Keratinocyte (primary cell): Measurements from ENCODE around the gene SMAD3. TPM values are rescaled to one million over a fixed set of nuclear protein-coding genes. Genes with fewer than 3 reads are reported as not detected.

Experiments used
- DNase-seq: peaks from one replicate; pipeline ENCODE4 v3.0.0-alpha.2; 2011; ENCODE audit warnings: low read depth, missing footprints, low spot score
- FAIRE-seq: peaks from 2 replicates; lab custom pipeline; 2011; peaks lifted over from hg19 to GRCh38; lab: Jason Lieb, UNC
- H2AFZ ChIP-seq: 2 replicates; pipeline ENCODE4 v1.6.0; 2012; ENCODE audit warnings: low read length, control low read depth, inconsistent platforms; ENCODE audit not compliant: control insufficient read depth
- H3K27ac ChIP-seq: 2 replicates; pipeline ENCODE4 v1.5.1; 2011; ENCODE audit warnings: low read length; ENCODE audit not compliant: control insufficient read depth, insufficient read depth
- H3K27me3 ChIP-seq: 3 replicates; pipeline ENCODE4 v1.6.0; 2011; ENCODE audit warnings: low read length; ENCODE audit not compliant: control insufficient read depth, insufficient read depth; ENCODE audit errors: extremely low read depth
- H3K36me3 ChIP-seq, 2 experiments: 2 replicates in 1 of 2; 3 replicates in 1 of 2; pipeline ENCODE4 v1.5.1; 2011; ENCODE audit warnings: low read length in 2 of 2, mild to moderate bottlenecking in 1 of 2; ENCODE audit not compliant: control insufficient read depth in 2 of 2, insufficient read depth in 2 of 2; ENCODE audit errors: extremely low read depth in 1 of 2
- H3K4me1 ChIP-seq: 3 replicates; pipeline ENCODE4 v1.5.1; 2011; ENCODE audit warnings: low read length; ENCODE audit not compliant: control insufficient read depth, insufficient read depth; ENCODE audit errors: extremely low read depth
- H3K4me2 ChIP-seq: 3 replicates; pipeline ENCODE4 v1.6.0; 2011; ENCODE audit warnings: low read depth, low read length; ENCODE audit not compliant: control insufficient read depth, insufficient read depth; ENCODE audit errors: extremely low read depth
- H3K4me3 ChIP-seq, 3 experiments: fragments of 200-600 bp in 1 of 3; sonication (generic) in 1 of 3; 2 replicates in 2 of 3; 3 replicates in 1 of 3; pipeline ENCODE4 v1.5.1; 2011 to 2016; ENCODE audit warnings: low read length in 3 of 3, mild to moderate bottlenecking in 3 of 3, control low read depth in 2 of 3, inconsistent platforms in 1 of 3, low read depth in 1 of 3, mixed read lengths in 1 of 3, mixed run types in 1 of 3, moderate library complexity in 1 of 3; ENCODE audit not compliant: control insufficient read depth in 2 of 3, insufficient read depth in 2 of 3; ENCODE audit errors: extremely low read depth in 1 of 3
- H3K79me2 ChIP-seq: 2 replicates; pipeline ENCODE4 v1.6.0; 2012; ENCODE audit warnings: low read length; ENCODE audit not compliant: control insufficient read depth, insufficient read depth
- H3K9ac ChIP-seq: 3 replicates; pipeline ENCODE4 v1.6.0; 2011; ENCODE audit warnings: low read length; ENCODE audit not compliant: control insufficient read depth, insufficient read depth; ENCODE audit errors: extremely low read depth
- H3K9me1 ChIP-seq: 3 replicates; pipeline ENCODE4 v1.6.0; 2011; ENCODE audit warnings: low read length; ENCODE audit not compliant: control insufficient read depth, insufficient read depth; ENCODE audit errors: extremely low read depth
- H3K9me3 ChIP-seq: 2 replicates; pipeline ENCODE4 v1.5.1; 2012; ENCODE audit warnings: low read depth, low read length; ENCODE audit not compliant: control insufficient read depth
- H4K20me1 ChIP-seq: 3 replicates; pipeline ENCODE4 v1.6.0; 2011; ENCODE audit warnings: low read length; ENCODE audit not compliant: control insufficient read depth, insufficient read depth; ENCODE audit errors: extremely low read depth
- CTCF ChIP-seq, 3 experiments: IDR thresholded peaks in 1 of 3; conservative IDR thresholded peaks in 1 of 3; optimal IDR thresholded peaks in 1 of 3; 2 replicates in 2 of 3; 3 replicates in 1 of 3; pipeline versions ENCODE3 to v1.5.1; 2011; ENCODE audit warnings: low read length in 3 of 3, mild to moderate bottlenecking in 3 of 3, moderate library complexity in 2 of 3, control low read depth in 1 of 3, inconsistent platforms in 1 of 3; ENCODE audit not compliant: insufficient read depth in 2 of 3; ENCODE audit errors: extremely low read depth in 1 of 3
- EZH2 ChIP-seq: IDR thresholded peaks from one replicate; pipeline ENCODE4 v1.6.1; 2012; ENCODE audit warnings: inconsistent platforms, mild to moderate bottlenecking, low read length, moderate library complexity
- dilution Hi-C: fragments of 300-500 bp; cut with MboI; formaldehyde crosslinking; loops from one replicate; pipeline ENCODE4 v1.7.0; 2020; ENCODE audit warnings: low sequenced_read_pairs; ENCODE audit not compliant: extremely low pct_ligation_motif_present
- polyA plus RNA-seq, 5 experiments: library from polyadenylated mRNA; depleted of rRNA in 3 of 5; stranded (reverse) in 3 of 5; stranded (forward) in 1 of 5; unstranded in 1 of 5; fragments of >200 nt; gene quantifications; 1 replicate in 1 of 5; 2 replicates in 3 of 5; 3 replicates in 1 of 5; pipeline versions ENCODE4 v1.2.1 to v1.2.3, GENCODE V29; 2011 to 2012; ENCODE audit warnings: missing spikeins in 2 of 5, low read depth in 1 of 5, low replicate concordance in 1 of 5

The SMAD3 gene
- polyA plus RNA-seq, 1 donor (not counting 4 experiments of a cell fraction or from before 2014, with no cell fraction given): 33.7 TPM

GRCh38 chr15:67194171-67195114 lies 129.0 kb downstream of the SMAD3 start:
- TF ChIP-seq EZH2 (no peak), CTCF (optimal IDR thresholded peaks at IDR 0.05 in 1 of 3, IDR thresholded peaks at IDR 0.05 in 1 of 3, conservative IDR thresholded peaks at IDR 0.05 in 1 of 3; ENCODE audit: extremely low read depth in 1 of 3, insufficient read depth in 2 of 3, low read length in 3 of 3) (no peak)
- Histone ChIP-seq H3K36me3 (peaks cover 27 to 35% of the 10 kb centered on the region in 2 experiments), H3K4me1 (no peaks in the 10 kb centered on the region), H4K20me1 (no peaks in the 10 kb centered on the region), H3K27ac (no peak overlapping the region), H3K79me2 (no peaks in the 10 kb centered on the region), H3K9me1 (no peaks in the 10 kb centered on the region), H2AFZ (no peak overlapping the region), H3K4me3 (no peak overlapping the region), H3K9ac (no peak overlapping the region), H3K27me3 (no peaks in the 10 kb centered on the region), H3K4me2 (no peak overlapping the region), H3K9me3 (no peaks in the 10 kb centered on the region)
- DNase-seq: no peak
- no peak for FAIRE-seq
- dilution Hi-C loops: no loop called here

GRCh38 chr15:67195305-67195704 lies 129.9 kb downstream of the SMAD3 start:
- dilution Hi-C loops: no loop called here
- Histone ChIP-seq H3K4me2 (no peak overlapping the region), H3K27me3 (no peaks in the 10 kb centered on the region), H3K9ac (no peak overlapping the region), H2AFZ (no peak overlapping the region), H3K27ac (no peak overlapping the region), H3K9me3 (no peaks in the 10 kb centered on the region), H3K36me3 (peaks cover 18 to 28% of the 10 kb centered on the region in 2 experiments), H3K9me1 (no peaks in the 10 kb centered on the region), H3K4me1 (no peaks in the 10 kb centered on the region), H3K4me3 (no peak overlapping the region), H3K79me2 (no peaks in the 10 kb centered on the region), H4K20me1 (no peaks in the 10 kb centered on the region)
- FAIRE-seq (no peak), DNase-seq (no peak)
- TF ChIP-seq CTCF (optimal IDR thresholded peaks at IDR 0.05 in 1 of 3, IDR thresholded peaks at IDR 0.05 in 1 of 3, conservative IDR thresholded peaks at IDR 0.05 in 1 of 3; ENCODE audit: extremely low read depth in 1 of 3, insufficient read depth in 2 of 3, low read length in 3 of 3) (no peak), EZH2 (no peak)
